Measurements from ENCODE around the gene RAB35.

The RAB35 gene

GRCh38 chr12:120117961-120118320 is 1.4 kb upstream of the RAB35 start:
- CTCF ChIA-PET = interaction anchor here (0.5 to 1.9 kb wide), 4 partner anchors 18 to 338 kb away, joined by 3 to 13 read pairs (median 4); partner anchors contain the start of gene RPLP0
- H3K9me3 ChIP-seq (ENCODE audit: control insufficient read depth, insufficient read depth, low read depth, low read length) = no peaks in the 10 kb centered on the region
- H3K4me1 ChIP-seq (ENCODE audit: control insufficient read depth, insufficient read depth, low read length) = peaks cover 9% of the 10 kb centered on the region
- POLR2A ChIA-PET = interaction anchor here (0.7 to 2.8 kb wide), 6 partner anchors 8 to 175 kb away, joined by 4 to 33 read pairs (median 6); partner anchors contain the start of genes RNU4-1 and RPLP0
- peak overlapping the region; percentile 80 for H3K4me3 ChIP-seq (ENCODE audit: low read depth, low read length)
- H3K36me3 ChIP-seq (ENCODE audit: control insufficient read depth in 2 of 2, insufficient read depth in 1 of 2, low read length in 2 of 2) = peaks cover 2 to 21% of the 10 kb centered on the region in 2 experiments; a peak in 2 of 3 replicates
- no peak overlapping the region for H3K27ac ChIP-seq (ENCODE audit: extremely low read depth, low read depth, low read length)
- TF ChIP-seq ZNF561 (tag by site-specific recombination; IDR thresholded peaks at IDR 0.05; ENCODE audit: borderline replicate concordance) = no peak
- no peak for TF ChIP-seq HOXC10 (CRISPR knock-in tag; IDR thresholded peaks at IDR 0.05)
- TF ChIP-seq ZSCAN23 (tag by site-specific recombination; IDR thresholded peaks at IDR 0.05) = no peak
- no peak for TF ChIP-seq ZNF837 (tag by site-specific recombination; IDR thresholded peaks at IDR 0.05)
- no peak for TF ChIP-seq TCF7L2 (IDR thresholded peaks at IDR 0.05; ENCODE audit: borderline replicate concordance, low read depth, low read length)
- no peak for TF ChIP-seq REST (tag by site-specific recombination; IDR thresholded peaks at IDR 0.05)
- TF ChIP-seq ATF2 (tag by site-specific recombination; IDR thresholded peaks at IDR 0.05; ENCODE audit: low read depth) = no peak
- no peak for TF ChIP-seq ZNF155 (tag by site-specific recombination; IDR thresholded peaks at IDR 0.05)
- no peak for TF ChIP-seq HOXA7 (CRISPR knock-in tag; IDR thresholded peaks at IDR 0.05; ENCODE audit: borderline replicate concordance)
- no peak for TF ChIP-seq ZEB2 (tag by site-specific recombination; IDR thresholded peaks at IDR 0.05)
- TF ChIP-seq PRDM1 (tag by site-specific recombination; IDR thresholded peaks at IDR 0.05) = no peak
- TF ChIP-seq GLI2 (tag by site-specific recombination; IDR thresholded peaks at IDR 0.05; ENCODE audit: borderline replicate concordance, low read depth) = no peak
- no peak for TF ChIP-seq PBX3 (CRISPR knock-in tag; IDR thresholded peaks at IDR 0.05)

- Histone ChIP-seq H3K36me3 (ENCODE audit: control insufficient read depth in 2 of 2, insufficient read depth in 1 of 2, low read length in 2 of 2) (peaks cover 4 to 21% of the 10 kb centered on the region in 2 experiments; a peak in 2 of 3 replicates), H3K4me3 (ENCODE audit: low read depth, low read length) (peak overlapping the region; percentile 80), H3K9me3 (ENCODE audit: control insufficient read depth, insufficient read depth, low read depth, low read length) (no peaks in the 10 kb centered on the region), H3K27ac (ENCODE audit: extremely low read depth, low read depth, low read length) (peak overlapping the region; percentile 86), H3K4me1 (ENCODE audit: control insufficient read depth, insufficient read depth, low read length) (peaks cover 9% of the 10 kb centered on the region)
- ChIA-PET CTCF (interaction anchor here (0.6 to 1.9 kb wide), 4 partner anchors 79 to 453 kb away, joined by 3 to 13 read pairs (median 4); partner anchors contain the start of gene RPLP0), POLR2A (interaction anchor here (0.6 to 2.8 kb wide), 16 partner anchors 9 to 175 kb away, joined by 3 to 33 read pairs (median 6); partner anchors contain the start of genes BICDL1, RNU4-1 and RPLP0)
- 0 out of 2 replicates have a peak, but pooled peaks have one; percentile 38 for TF ChIP-seq ZBTB8A (tag by site-specific recombination; IDR thresholded peaks at IDR 0.05)
- TF ChIP-seq ZNF114 (tag by site-specific recombination; IDR thresholded peaks at IDR 0.05) = no peak
- TF ChIP-seq ZNF292 (tag by site-specific recombination; IDR thresholded peaks at IDR 0.05; ENCODE audit: borderline replicate concordance, low read depth) = no peak
- TF ChIP-seq YY2 (tag by site-specific recombination; IDR thresholded peaks at IDR 0.05) = no peak
- peak; percentile 85 for TF ChIP-seq ZNF692 (tag by site-specific recombination; IDR thresholded peaks at IDR 0.05)
- TF ChIP-seq ZNF580 (tag by site-specific recombination; IDR thresholded peaks at IDR 0.05) = 0 out of 2 replicates have a peak, but pooled peaks have one; percentile 30
- peak; percentile 88 for TF ChIP-seq KLF9 (tag by site-specific recombination; IDR thresholded peaks at IDR 0.05; ENCODE audit: low read depth)
- TF ChIP-seq ZXDB (tag by site-specific recombination; IDR thresholded peaks at IDR 0.05) = peak; percentile 93
- peak; percentile 82 for TF ChIP-seq SP2 (tag by site-specific recombination; IDR thresholded peaks at IDR 0.05)
- TF ChIP-seq ZNF610 (tag by site-specific recombination; IDR thresholded peaks at IDR 0.05; ENCODE audit: borderline replicate concordance) = 0 out of 2 replicates have a peak, but pooled peaks have one; percentile 22
Measured at GRCh38 chr12:120116792-120117651, 469 bp upstream of the RAB35 start.

All from HEK293 (cell line).